NB4 (cell line): ENCODE results near the gene SLC13A1.

Source experiments
- POLR2A ChIP-seq: IDR thresholded peaks from 2 replicates; pipeline ENCODE4 v1.6.1; 2011; ENCODE audit warnings: mild to moderate bottlenecking; ENCODE audit not compliant: insufficient read length; ENCODE audit errors: extremely low read depth
- TF ChIP-seq, protein P1 (sequence below): IDR thresholded peaks from one replicate; pipeline ENCODE4 v1.5.1; 2012; ENCODE audit warnings: low read depth, low read length

DNA sequence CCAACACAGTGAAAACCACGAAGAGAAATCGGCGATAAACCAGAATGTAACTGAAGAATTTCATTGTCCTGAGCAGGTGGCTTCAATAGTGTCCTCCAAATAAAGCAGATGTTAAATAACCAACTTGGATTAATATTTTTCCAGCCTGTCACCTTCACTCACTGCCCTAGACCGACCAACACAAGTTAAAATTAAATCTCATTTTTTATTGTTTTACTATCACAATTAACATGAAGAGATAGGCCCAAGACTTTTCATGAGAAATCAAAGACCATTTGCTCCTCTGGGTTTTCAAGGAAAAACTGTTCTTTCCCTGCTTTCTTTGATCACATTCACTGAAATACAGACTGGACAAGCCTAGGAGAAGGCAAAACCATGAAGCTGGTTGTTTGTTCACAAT lies at the start of gene SLC13A1:
- TF ChIP-seq POLR2A, result no peak
- TF ChIP-seq, protein P1, sequence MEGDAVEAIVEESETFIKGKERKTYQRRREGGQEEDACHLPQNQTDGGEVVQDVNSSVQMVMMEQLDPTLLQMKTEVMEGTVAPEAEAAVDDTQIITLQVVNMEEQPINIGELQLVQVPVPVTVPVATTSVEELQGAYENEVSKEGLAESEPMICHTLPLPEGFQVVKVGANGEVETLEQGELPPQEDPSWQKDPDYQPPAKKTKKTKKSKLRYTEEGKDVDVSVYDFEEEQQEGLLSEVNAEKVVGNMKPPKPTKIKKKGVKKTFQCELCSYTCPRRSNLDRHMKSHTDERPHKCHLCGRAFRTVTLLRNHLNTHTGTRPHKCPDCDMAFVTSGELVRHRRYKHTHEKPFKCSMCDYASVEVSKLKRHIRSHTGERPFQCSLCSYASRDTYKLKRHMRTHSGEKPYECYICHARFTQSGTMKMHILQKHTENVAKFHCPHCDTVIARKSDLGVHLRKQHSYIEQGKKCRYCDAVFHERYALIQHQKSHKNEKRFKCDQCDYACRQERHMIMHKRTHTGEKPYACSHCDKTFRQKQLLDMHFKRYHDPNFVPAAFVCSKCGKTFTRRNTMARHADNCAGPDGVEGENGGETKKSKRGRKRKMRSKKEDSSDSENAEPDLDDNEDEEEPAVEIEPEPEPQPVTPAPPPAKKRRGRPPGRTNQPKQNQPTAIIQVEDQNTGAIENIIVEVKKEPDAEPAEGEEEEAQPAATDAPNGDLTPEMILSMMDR, result no peak
